Inferior parietal cortex (tissue), 1 donor: ENCODE measurements around the gene CCSER1.
"Not testable (repeated sequence)": the region's sequence is repeated elsewhere in the genome, so short reads cannot be mapped to it uniquely, and the experiment has no call there.

Experiments
- DNase-seq: peaks from one replicate; pipeline ENCODE4 v3.0.0-alpha.2; 2016; ENCODE audit errors: extremely low spot score

Gene CCSER1

DNA sequence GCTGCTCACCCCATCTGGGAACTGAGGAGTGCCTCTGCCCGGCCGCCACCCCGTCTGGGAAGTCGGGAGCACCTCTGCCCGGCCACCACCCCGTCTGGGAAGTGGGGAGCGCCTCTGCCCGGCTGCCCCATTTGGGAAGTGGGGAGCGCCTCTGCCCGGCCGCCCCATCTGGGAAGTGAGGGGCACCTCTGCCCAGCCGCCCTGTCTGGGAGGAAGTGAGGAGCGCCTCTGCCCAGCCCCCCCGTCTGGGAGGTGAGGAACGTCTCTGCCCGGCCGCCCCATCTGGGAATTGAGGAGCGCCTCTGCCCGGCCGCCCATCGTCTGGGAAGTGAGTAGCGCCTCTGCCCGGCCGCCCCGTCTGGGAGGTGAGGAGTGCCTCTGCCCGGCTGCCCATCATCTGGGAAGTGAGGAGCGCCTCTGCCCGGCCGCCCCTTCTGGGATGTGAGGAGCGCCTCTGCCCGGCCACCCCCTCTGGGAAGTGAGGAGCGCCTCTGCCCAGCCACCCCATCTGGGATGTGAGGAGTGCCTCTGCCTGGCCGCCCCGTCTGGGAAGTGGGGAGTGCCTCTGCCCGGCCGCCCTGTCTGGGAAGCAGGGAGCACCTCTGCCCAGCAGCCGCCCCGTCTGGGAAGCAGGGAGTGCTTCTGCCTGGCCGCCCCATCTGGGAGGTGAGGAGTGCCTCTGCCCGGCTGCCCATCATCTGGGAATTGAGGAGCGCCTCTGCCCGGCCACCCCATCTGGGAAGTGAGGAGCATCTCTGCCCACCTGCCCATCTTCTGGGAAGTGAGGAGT lies 1040.9 kb downstream of the CCSER1 start:
- not testable (repeated sequence) for DNase-seq

DNA sequence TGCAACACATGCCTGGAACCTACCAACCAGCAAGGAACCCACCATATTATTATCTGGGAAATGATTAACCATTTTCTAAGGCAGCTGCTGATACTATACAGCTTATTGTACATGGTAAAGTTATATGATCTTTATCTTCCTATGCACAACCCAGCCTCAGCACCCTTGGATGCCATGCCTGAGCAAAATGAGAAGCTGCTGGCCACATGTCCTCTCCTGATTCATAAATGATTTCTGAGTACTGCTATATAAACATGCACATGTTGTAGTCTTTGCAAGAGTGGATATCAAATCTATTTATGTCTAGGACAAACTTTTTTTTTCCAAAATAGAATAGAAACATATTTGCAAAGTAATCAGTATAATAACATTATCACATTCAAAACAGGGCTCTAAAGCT lies 1043.6 kb downstream of the CCSER1 start:
- no peak for DNase-seq

DNA sequence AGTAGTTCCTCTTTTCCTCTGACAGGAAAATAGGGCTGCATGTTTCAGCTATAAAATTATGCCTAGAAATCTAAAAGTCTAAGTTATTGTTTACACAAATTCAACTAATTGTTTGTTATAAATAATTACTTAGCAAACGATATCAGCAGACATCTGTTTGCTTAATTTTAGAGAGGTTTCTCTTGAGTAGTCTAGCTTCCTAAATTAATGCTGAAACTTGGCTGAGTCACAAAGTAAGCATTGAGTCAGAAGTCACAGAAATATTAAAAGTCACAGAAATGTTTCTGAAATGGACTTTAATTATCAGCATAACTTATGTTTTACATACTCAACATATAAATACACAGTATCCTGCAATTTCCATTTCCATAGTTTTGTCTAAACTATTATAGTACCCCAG lies 1044.0 kb downstream of the CCSER1 start:
- no peak for DNase-seq

DNA sequence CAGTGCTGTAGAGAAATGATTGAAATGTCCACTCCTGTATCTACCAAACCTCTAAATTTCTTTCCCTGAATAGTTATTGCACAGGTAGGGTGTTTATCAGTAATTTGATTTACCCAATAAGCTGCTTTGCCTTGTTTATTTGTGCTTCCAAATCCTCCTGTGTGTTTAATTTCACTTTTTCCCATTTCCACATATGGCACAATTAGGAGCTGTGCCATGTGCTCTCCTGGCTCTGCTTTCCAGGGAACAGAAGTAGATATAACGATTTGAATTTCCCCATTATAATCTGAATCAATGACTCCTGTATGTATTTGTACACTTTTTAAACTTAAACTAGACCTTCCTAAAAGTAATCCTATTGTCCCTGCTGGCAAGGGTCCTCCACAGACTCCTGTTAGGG lies 1057.9 kb downstream of the CCSER1 start:
- DNase-seq, result not testable (repeated sequence)

- DNase-seq, result peak; percentile 42
These were observed 1071.8 kb downstream of the CCSER1 start for GRCh38 chr4:91198951-91199350.

- no peak for DNase-seq
These were observed 1080.3 kb downstream of the CCSER1 start for GRCh38 chr4:91207535-91207934.

DNA sequence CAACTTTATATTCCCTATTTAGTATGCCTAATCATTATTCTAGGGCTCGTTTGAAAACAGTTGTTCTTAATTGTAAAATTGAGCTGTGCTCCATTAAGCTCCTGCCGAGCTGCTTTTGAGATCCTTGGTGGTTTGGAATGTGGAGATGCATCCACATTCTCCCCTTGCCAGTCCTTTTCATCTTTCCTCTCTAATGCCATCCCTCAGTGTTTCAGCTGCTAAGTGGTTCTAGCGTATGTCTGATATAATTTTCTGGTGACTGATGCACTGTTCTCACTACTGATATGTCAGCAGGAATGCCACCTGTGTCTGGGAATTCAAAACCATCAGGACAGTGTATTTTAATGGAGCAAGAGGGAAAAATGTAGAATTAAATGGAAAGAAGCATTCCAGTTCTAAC lies 1085.0 kb downstream of the CCSER1 start:
- no peak for DNase-seq

DNA sequence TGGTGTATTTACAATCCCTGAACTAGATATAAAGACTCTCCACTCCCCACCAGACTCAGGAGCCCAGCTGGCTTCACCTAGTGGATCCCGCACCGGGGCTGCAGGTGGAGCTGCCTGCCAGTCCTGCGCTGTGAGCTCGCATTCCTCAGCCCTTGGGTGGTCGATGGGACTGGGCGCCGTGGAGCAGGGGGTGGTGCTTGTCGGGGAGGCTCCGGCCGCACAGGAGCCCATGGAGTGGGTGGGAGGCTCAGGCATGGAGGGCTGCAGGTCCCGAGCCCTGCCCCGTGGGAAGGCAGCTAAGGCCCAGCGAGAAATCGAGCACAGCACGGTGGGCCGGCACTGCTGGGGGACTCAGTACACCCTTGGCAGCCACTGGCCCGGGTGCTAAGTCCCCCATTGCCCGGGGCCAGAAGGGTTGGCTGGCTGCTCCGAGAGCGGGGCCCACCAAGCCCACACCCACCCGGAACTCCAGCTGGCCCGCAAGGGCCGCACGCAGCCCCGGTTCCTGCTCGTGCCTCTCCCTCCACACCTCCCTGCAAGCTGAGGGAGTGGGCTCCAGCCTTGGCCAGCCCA lies 1090.7 kb downstream of the CCSER1 start:
- not testable (repeated sequence) for DNase-seq

- peak; percentile 24 for DNase-seq
These were observed 1093.1 kb downstream of the CCSER1 start for GRCh38 chr4:91220315-91220714.

DNA sequence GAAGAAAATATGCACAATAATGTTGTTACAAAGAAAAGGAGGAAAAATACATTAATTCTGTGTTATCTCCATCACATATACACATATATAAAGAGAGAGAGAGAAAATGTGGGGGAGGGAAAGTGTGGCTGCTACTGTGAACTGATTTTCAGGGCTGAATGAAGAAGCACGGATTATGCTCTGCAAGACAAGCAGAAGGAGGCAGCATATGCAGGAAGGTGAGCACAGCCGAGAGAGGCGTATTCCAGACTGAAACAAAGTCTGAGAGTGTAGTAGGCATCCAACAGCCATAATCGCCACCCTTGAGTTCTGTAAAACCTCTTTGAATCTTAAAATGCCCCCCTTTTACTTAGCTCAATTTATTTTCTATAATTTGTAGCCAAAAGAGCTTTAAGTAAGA lies 1094.8 kb downstream of the CCSER1 start:
- no peak for DNase-seq

- no peak for DNase-seq
These were observed 1099.7 kb downstream of the CCSER1 start for GRCh38 chr4:91226867-91227266.

DNA sequence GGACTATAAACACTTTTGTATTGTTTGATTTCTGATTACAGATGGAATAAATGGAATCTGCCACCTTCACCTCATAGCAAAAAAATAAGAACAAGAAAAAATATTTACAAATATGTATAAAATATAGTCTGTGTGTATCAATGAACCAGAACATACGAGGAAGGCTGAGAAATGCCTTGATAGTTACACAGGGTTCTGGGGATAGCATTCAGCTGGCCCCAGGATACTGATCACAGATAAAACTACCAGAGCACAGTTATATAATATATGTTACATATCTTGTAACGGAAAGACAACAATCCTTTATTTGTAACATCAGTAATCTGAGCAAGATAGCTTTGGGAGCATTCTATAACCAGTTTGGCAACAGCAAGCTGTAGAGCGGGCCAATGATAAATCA lies 1101.5 kb downstream of the CCSER1 start:
- DNase-seq, result no peak

- DNase-seq, result no peak
These were observed 1106.0 kb downstream of the CCSER1 start for GRCh38 chr4:91233164-91233563.

DNA sequence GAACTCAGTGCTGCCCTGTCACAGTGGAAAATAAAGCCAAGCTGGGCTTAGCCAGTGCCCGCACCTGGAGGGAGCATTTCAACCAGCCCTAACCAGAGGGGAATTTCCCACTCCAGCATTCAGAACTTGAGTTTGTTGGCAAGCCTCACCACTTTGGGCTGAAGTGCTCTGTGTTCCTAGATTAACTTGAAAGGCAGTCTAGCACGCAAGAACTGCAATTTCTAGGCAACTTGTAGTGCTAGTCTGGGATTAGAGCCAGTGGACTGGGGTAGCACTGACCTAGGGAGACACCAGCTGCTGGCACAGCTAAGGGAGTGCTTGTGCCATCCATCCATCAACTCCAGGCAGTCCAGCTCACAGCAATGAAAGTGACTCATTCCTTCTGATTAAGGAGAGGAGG lies 1115.9 kb downstream of the CCSER1 start:
- DNase-seq, result no peak

DNA sequence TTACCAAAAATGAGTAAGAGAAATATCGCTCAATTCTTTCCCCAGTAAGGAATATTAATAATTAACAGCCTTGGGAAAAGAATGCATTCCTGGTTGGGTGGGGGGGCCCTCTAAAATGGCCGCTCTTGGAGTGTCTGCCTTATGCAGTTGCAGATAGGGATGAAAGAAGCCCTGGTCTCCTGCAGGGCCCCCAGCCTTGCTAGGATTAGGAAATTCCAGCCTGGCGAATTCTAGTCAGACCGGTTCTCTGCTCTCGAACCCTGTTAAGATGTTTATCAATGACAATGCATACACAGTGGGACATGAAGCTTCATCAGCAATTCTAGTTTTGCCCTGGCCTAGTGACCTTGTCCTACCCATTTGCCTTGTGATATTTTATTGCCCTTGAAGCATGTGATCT lies 1128.8 kb downstream of the CCSER1 start:
- no peak for DNase-seq

- no peak for DNase-seq
These were observed 1129.6 kb downstream of the CCSER1 start for GRCh38 chr4:91256751-91257150.

DNA sequence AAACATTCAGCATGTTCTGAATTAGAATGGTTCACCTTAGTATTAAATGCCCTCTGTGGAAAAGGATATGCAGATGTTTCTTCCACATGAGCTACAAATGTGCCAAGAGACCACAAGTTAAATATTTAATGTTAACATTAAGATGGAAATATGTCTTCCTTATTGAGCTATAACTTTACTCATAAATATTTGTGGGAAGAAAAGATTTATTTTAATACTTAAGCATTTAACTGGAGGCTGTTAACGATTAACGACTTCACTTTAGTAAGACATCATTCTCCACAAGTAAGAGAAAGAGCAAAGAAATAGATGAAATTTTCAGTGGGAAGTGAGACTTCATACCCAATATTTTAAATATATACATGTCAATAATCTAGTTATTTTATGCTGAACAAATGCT lies 1130.5 kb downstream of the CCSER1 start:
- DNase-seq, result no peak

DNA sequence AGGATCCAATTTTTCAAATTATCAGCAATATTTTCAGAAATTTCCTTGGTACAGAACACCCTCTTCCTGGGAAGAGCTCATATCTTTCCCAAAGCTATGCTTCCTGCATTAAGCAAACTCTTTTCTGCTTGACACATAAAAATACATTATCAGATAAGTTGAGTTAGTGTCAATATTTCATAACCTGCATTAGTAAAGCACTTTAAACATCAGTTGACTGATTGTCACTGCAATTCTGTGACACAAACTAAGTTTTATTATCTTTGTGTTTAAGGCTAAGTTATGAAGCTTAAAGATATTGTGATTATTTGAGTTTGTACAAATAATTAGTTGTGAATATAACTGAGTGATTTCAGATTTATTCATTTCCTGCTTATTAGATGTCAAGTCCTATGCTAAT lies 1131.1 kb downstream of the CCSER1 start:
- DNase-seq, result no peak

GRCh38 chr4:91267543-91267942 lies 1140.3 kb downstream of the CCSER1 start:
- no peak for DNase-seq

- DNase-seq, result not testable (repeated sequence)
These were observed 1141.3 kb downstream of the CCSER1 start for GRCh38 chr4:91268481-91268880.

DNA sequence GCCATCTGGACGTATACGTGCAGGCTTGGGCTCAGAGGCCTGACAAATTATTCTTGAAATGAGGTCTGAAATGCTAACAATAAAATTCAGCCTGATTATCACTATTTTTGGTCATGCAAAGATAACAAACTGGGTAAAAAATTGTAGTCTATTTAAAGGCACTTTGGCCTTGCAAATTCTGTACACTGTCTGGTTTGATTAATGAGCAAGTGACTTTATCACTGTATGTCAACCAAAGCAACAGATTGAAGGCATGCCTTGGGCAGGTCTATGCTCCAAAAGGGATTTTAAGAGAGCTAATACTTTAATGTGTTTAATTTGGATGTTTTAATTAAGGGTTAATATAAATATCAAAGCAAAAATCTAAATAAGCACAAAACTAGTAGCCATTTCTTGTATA lies 1141.7 kb downstream of the CCSER1 start:
- no peak for DNase-seq

DNA sequence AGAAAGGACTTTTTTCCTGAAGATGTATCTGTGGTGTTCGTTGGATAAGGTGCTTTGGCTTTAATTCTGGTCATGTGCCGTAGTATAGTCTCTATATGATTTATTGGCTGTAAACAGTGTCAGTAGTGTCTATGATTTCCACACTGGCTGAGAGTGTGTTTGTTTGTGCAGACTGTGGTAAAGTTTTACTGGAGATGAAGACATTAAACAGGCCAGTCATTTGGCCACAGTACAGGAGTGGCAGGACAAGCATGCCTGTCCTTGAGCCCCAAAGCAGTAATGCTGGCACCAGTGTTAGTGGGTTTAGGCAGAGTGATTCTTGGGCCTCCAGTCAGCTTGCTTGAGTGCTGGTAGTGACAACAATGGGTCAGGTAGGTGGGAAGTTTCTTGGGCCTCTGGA lies 1152.7 kb downstream of the CCSER1 start:
- DNase-seq, result no peak

DNA sequence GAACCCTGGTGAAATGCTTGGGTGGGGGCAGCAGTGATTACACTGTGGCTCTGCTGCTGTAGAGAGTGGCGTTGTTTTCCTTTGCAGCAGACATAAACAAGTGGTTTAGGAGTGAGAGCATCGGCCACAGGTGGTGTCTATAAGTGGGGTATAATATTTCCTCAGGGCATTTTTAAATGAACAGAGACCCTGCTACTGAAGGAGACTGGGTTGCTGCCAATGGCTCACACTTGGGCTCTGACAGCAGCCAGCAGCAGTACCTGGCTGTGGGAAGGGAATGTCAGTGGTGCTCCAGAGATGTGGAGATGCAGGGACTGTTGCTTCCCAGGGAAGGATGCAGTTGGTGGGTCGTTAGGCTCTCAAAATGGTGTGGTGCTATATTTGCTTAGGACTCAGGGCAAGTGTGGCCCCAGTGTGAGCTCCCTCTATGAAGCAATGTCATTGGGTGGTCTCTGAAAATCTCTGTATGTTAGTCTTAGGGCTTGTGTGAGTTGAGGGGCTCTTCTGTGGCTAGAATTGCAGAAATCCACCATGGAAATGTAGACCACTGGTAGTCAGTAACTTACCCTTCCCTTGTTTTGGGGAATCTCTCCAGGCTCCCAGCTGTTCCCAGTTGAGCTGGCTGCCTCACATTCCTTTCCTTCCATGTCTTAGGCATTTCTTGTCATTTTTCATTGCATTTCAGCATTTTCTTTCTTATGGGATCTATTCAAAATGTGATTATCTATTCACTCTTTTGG lies 1153.5 kb downstream of the CCSER1 start:
- no peak for DNase-seq
